Measurements from ENCODE around the gene KIAA0753. TPM values are rescaled to one million over a fixed set of nuclear protein-coding genes. Genes with fewer than 3 reads are reported as not detected.

Gene KIAA0753
- total and polyA plus RNA-seq, 9 donors: 12.1 to 32.3 (median 19.2) TPM

- H3K36me3 ChIP-seq: no peaks in the 10 kb centered on the region
- TF ChIP-seq POLR2A (IDR thresholded peaks at IDR 0.05) (no peak), CTCF (IDR thresholded peaks at IDR 0.05) (no peak), EP300 (IDR thresholded peaks at IDR 0.05) (no peak)
Observed at GRCh38 chr17:6605142-6605541, 35.4 kb downstream of the KIAA0753 start.

GRCh38 chr17:6603744-6604325 lies 36.7 kb downstream of the KIAA0753 start:
- no peaks in the 10 kb centered on the region for H3K27me3 ChIP-seq
- H3K4me1 ChIP-seq (ENCODE audit: insufficient read depth): peaks cover 3% of the 10 kb centered on the region
- H3K4me3 ChIP-seq: no peak overlapping the region
- intact Hi-C loops (cut with DNase I): no loop called here
- 14 to 28% (median 21%) methylated on average over 3 of the region's 3 CpGs for WGBS, 3 donors
- H3K36me3 ChIP-seq: no peaks in the 10 kb centered on the region
- H3K27ac ChIP-seq: peak overlapping the region in 1 of 2 donors; percentile 1
- peak; percentile 58 to 77 (median 64) for DNase-seq
- H3K9me3 ChIP-seq: no peaks in the 10 kb centered on the region
- TF ChIP-seq CTCF (IDR thresholded peaks at IDR 0.05) (peak in 1 of 3 donors; percentile 8), EP300 (IDR thresholded peaks at IDR 0.05) (no peak)

More at GRCh38 chr17:6605142-6605541, 35.4 kb downstream of the KIAA0753 start:
- 68 to 81% (median 73%) methylated on average over 6 of the region's 6 CpGs for WGBS, 3 donors
- no peaks in the 10 kb centered on the region for H3K9me3 ChIP-seq
- H3K27ac ChIP-seq: no peak overlapping the region
- DNase-seq: no peak
- peaks cover 3% of the 10 kb centered on the region for H3K4me1 ChIP-seq (ENCODE audit: insufficient read depth)
- H3K4me3 ChIP-seq: no peak overlapping the region
- H3K27me3 ChIP-seq: no peaks in the 10 kb centered on the region
- intact Hi-C loops (cut with DNase I): no loop called here

GRCh38 chr17:6602141-6602540 lies 38.4 kb downstream of the KIAA0753 start:
- DNase-seq: no peak
- Histone ChIP-seq H3K4me1 (ENCODE audit: insufficient read depth) (peaks cover 3% of the 10 kb centered on the region), H3K4me3 (no peak overlapping the region), H3K27me3 (no peaks in the 10 kb centered on the region), H3K36me3 (no peaks in the 10 kb centered on the region), H3K9me3 (no peaks in the 10 kb centered on the region), H3K27ac (no peak overlapping the region)
- no peak for TF ChIP-seq EP300 (IDR thresholded peaks at IDR 0.05)
- no peak for TF ChIP-seq CTCF (IDR thresholded peaks at IDR 0.05)
- no peak for TF ChIP-seq POLR2A (IDR thresholded peaks at IDR 0.05)
- intact Hi-C loops (cut with DNase I): no loop called here
- WGBS, 3 donors: 92 to 96% (median 93%) methylated on average over 2 of the region's 2 CpGs

GRCh38 chr17:6599364-6599763 lies 41.1 kb downstream of the KIAA0753 start:
- H3K4me1 ChIP-seq (ENCODE audit: insufficient read depth): peaks cover 3% of the 10 kb centered on the region
- no peak for DNase-seq
- H3K36me3 ChIP-seq: no peaks in the 10 kb centered on the region
- H3K27me3 ChIP-seq: no peaks in the 10 kb centered on the region
- no peak for TF ChIP-seq POLR2A (IDR thresholded peaks at IDR 0.05)
- no peak for TF ChIP-seq CTCF (IDR thresholded peaks at IDR 0.05)
- no peak for TF ChIP-seq EP300 (IDR thresholded peaks at IDR 0.05)
- no peak overlapping the region for H3K4me3 ChIP-seq
- H3K27ac ChIP-seq: no peak overlapping the region
- no peaks in the 10 kb centered on the region for H3K9me3 ChIP-seq
- intact Hi-C loops (cut with DNase I): no loop called here
